Hepatocyte (in vitro differentiated cells): ENCODE results near the gene MFAP2.
"Not testable (repeated sequence)": the region's sequence is repeated elsewhere in the genome, so short reads cannot be mapped to it uniquely, and the experiment has no call there.

Experiments used
- CTCF ChIP-seq: fragments of 200-600 bp; sonication (generic); IDR thresholded peaks from 2 replicates; pipeline ENCODE4 v1.5.1; 2016; ENCODE audit warnings: antibody characterized with exemption, mild to moderate bottlenecking; ENCODE audit not compliant: poor library complexity
- EZH2 ChIP-seq: fragments of 200-600 bp; sonication (generic); IDR thresholded peaks from 2 replicates; pipeline ENCODE4 v1.6.1; 2016; ENCODE audit warnings: antibody characterized with exemption, mild to moderate bottlenecking, borderline replicate concordance

GRCh38 chr1:16946185-16946584 is 34.2 kb downstream of the MFAP2 start:
- TF ChIP-seq CTCF, EZH2: not testable (repeated sequence)
